GM21360 (cell line): ENCODE results near the gene SEMA4D.

Experiments used
- ATAC-seq: cut with Tn5 transposase; IDR thresholded peaks from one replicate; pipeline ENCODE4 v1.9.1; 2021; ENCODE audit warnings: mild to moderate bottlenecking, moderate library complexity; ENCODE audit not compliant: unreplicated experiment

SEMA4D gene

GRCh38 chr9:89432986-89433530, 64.9 kb downstream of the SEMA4D start:
- no peak for ATAC-seq

- no peak for ATAC-seq
These were observed 65.8 kb downstream of the SEMA4D start for GRCh38 chr9:89431930-89432725.

GRCh38 chr9:89430995-89431394, 66.9 kb downstream of the SEMA4D start:
- no peak for ATAC-seq

GRCh38 chr9:89428901-89429890, 68.7 kb downstream of the SEMA4D start:
- no peak for ATAC-seq

DNA sequence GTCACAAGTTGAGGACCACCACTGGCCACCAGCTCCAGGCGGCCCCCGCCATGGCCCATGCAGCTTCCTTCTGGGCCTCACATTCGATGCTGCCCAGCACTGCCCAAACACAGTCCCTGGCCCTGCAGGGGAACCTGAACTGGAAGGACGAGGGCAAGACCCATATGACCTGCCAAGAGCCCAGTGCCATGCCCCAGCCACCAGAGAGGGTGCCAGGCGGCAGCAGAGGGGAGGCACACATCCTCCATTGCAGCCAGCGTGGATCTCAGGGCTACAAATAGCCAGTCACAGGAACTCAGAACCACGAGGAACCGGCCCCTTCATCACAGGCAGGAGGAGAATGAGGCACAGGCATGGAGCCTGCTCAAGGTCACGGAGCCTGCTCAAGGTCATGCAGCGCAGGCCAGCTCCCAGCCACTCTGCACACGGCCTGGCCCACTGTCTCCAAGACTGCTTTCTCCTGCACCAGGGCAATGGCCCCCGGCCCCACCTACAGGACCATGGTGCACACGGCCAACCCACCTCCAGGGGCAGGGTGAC, 69.6 kb downstream of the SEMA4D start:
- ATAC-seq, result no peak

DNA sequence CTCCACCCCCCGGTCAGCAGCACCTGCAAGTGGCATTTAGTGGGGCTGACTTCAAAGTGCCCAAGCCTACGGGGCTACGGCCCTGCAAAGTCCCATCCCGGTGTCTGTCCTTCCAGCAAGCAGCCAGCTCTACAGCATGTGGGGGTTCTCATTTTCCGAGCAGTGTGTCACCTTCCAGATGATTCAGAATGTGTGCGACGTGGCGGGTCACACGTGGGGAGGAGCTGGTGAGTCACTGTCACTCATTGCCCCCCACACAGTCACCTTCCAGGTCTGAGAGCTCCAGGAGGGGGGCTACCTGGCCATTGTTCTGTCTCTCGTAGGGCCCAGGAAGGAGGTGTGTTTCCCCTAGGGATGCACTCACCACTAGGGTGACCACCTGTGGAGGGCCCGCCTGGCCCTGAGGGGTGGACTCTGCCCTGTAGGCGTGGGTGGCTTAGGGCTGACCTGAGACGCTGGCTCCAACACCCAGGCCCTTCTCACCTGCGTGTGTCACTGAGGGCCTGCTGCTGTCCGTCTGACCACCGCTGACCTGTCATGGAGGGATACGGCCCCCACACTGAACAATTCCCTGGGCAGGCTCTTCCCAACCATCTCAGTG, 70.2 kb downstream of the SEMA4D start:
- ATAC-seq, result no peak

GRCh38 chr9:89426384-89426961, 71.4 kb downstream of the SEMA4D start:
- peak; percentile 60 for ATAC-seq

GRCh38 chr9:89425921-89426383, 72.0 kb downstream of the SEMA4D start:
- ATAC-seq, result no peak

DNA sequence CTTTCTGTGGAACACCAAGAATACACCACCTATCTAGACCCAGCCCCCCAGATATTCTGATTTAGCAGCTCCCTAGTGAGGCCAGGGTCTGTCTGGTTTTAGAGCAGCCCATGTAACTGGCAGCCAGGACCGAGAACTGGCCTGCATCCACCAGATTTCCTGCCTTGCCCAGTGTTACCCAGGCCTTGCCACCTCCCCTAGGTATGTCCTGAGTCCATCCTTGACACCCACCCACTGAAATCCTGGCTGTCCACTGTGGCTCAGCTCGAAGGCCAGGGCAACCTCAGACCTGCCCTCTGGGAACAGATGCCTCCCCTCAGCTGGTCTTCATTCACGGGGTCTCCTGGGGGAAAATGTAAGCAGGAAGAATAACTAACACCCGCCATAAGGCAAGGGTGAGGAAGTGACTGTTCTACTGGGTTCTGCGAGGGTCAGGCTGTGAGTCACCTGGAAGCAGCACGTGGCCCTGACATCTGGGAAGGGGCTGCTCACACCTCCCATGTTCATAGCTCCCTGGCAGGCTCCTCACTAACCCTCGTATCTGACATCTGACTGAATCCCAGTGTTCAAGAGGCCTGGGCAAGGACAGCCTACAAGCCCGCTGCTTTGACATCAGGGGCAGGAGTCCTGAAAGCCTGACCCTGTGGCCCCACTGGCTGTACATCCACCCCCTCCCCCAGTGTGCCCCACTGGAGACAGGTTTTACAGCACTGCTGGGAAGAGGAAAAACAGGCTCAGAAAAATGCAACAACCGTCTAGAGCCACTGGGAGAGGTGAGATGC, 72.7 kb downstream of the SEMA4D start:
- ATAC-seq, result no peak

DNA sequence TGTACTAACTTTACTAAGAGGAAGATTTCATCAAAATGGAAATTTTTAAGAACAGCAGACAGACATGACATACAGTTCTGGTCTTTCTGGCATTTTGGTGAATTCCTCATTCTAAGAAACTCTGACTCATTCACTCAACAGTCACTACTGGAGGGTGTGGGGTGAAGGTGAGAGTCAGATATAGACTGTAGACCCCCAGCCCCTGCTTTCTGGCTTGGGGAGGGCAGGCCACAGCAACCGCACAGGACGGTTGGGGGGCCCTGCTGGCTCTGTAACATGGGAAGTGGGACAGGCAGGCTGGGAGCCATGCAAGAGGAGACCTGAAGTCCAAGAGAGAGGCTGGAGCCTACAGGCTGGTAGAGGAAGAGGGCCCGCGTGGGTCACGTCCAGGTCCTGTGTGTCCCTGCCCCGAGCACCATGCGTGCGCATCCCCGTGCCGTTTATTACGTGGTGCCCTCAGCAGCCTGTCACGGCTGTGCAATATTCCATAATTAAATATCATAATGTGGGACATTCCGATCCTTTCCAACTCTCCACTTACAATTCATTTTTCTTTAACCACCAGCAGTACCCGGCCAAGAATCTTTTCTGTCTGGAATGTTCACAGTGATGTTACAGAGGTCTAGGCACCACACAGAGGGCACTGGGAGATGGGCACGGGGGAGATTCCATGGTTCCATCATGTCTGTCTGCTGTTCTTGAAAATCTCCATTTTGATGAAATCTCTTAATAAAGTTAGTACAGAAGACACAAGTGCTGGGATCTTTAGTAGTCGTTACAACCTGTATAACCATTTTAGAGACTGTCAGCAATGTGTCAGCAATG, 75.5 kb downstream of the SEMA4D start:
- ATAC-seq, result no peak

DNA sequence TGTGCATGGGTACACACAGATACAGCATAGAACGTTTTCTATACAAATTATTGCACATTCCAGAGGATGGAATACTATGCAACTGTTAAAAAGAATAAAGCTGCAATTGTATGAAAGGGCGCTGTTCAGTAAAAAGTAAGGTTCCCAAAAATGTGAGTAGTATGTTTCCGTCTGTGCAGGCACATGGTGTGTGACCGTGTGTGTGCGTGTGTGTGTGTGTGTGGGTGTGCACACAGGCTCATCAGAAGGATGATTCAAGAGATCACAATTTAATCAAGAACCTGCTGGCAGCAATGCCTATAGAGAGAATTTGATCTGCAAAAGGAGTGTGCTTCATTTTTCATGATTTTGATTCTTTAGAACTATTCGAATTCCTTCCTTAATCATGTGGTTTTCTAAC, 76.3 kb downstream of the SEMA4D start:
- no peak for ATAC-seq

GRCh38 chr9:89420397-89421178, 77.3 kb downstream of the SEMA4D start:
- no peak for ATAC-seq

DNA sequence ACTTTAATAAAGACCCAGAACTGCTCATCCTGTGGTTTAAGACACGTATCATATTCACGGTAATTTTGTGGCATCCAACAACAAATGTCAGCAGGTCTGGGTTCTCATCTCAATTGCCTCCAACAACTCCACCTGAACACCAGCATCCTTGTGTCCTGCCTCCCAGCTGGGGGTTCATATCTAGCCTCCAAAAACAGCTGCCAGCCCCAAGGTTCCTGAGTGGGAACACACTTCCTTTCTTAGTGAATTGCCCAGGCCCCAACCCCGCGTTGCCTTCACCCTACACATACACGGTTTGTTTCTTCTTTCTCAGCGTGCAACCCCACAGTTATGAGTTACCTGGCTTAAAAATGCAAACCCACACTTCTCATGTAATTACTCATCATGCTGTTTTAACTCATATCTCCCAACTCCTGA, 77.9 kb downstream of the SEMA4D start:
- ATAC-seq, result no peak

GRCh38 chr9:89418882-89419640, 78.9 kb downstream of the SEMA4D start:
- no peak for ATAC-seq

- ATAC-seq, result no peak
These were observed 79.5 kb downstream of the SEMA4D start for GRCh38 chr9:89418474-89418845.

DNA sequence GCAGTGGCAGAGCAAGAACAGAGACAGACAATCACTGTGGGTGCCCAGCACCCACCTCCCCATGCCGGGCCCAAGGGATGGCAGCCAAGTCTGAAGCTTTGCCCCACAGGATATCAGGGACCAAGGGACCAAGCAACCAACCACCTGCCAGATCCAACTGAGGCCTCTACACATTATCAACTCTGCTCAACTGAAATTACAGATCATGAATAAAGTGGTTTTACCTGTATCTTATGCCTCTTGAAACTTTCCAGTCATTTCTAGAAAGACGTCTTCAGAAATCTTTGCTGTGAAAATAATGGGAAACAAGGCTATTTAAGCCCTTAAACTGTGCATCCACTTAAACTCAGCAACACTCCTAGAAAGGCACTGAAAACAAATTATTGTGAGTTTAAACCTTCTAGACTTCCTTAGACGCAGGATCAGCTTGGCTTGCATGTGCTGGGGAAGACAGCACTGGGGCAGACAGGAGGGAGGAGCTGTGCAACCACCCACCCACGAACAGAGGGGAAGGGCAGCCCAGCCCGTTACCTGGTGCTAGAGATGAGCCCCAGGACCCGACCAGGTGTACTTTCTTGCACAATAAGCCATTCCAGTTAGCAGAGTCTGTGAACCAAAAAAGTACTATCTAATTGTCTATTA, 80.0 kb downstream of the SEMA4D start:
- ATAC-seq, result no peak
